GM12872 (cell line): ENCODE results near the gene CALCA.

ENCODE experiments used
- TF ChIP-seq, protein P1 (sequence below): IDR thresholded peaks from 3 replicates; pipeline ENCODE4 v1.5.1; 2011; ENCODE audit warnings: low read depth, mild to moderate bottlenecking, low read length, moderate library complexity; ENCODE audit not compliant: insufficient read depth

The CALCA gene

DNA sequence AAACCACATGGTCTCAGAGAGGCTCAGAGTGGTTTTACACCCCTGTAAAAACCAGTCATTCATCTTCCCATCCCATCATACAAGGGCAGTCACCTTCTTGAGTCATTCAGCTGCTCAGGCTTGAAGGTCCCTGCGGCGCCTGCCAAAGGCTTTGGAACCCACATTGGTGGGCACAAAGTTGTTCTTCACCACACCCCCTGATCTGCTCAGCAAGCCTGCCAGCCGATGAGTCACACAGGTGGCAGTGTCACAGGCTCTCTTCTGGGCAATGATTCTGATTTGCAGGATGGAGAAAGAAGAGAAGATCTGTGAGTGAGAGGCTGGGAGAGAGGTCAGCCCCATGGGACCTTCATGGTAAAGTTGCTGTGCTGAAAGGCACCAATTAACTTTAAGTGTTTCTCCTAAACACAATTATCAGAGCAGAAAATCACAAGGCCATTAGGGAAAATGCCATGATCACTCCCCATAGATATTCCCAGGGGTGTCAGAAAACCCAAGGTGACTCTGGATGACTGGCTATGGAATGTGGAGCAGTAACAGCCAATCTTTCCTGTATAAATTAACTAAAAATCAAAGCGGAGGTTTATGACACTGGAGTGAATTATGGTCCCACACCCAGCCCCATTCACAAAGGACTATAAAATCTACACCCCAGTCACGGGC, 4.4 kb downstream of the CALCA start:
- TF ChIP-seq, protein P1, sequence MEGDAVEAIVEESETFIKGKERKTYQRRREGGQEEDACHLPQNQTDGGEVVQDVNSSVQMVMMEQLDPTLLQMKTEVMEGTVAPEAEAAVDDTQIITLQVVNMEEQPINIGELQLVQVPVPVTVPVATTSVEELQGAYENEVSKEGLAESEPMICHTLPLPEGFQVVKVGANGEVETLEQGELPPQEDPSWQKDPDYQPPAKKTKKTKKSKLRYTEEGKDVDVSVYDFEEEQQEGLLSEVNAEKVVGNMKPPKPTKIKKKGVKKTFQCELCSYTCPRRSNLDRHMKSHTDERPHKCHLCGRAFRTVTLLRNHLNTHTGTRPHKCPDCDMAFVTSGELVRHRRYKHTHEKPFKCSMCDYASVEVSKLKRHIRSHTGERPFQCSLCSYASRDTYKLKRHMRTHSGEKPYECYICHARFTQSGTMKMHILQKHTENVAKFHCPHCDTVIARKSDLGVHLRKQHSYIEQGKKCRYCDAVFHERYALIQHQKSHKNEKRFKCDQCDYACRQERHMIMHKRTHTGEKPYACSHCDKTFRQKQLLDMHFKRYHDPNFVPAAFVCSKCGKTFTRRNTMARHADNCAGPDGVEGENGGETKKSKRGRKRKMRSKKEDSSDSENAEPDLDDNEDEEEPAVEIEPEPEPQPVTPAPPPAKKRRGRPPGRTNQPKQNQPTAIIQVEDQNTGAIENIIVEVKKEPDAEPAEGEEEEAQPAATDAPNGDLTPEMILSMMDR: no peak

- TF ChIP-seq, protein P1: no peak
Observed at GRCh38 chr11:14956111-14956510, 16.0 kb downstream of the CALCA start.

GRCh38 chr11:14954581-14954980, 17.6 kb downstream of the CALCA start:
- TF ChIP-seq, protein P1: no peak

DNA sequence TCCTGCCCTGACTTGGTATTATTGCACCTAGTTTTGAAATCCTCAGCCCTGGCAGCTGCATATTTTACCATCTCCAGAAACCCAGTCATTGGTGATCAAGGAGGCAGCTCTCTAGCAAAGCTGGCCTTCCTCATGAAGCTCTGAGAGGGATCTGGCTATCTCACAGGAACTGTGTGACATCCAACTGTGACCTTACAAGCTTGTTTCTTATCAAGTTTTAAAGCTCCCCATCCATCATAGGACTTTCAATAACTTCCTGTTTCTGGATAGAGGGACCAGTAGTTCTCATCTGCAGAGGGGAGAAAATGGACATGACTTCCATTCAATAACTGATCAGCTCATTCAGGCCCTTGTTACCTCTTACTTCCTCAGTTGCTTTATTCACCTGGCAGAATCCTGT, 18.2 kb downstream of the CALCA start:
- TF ChIP-seq, protein P1: no peak

DNA sequence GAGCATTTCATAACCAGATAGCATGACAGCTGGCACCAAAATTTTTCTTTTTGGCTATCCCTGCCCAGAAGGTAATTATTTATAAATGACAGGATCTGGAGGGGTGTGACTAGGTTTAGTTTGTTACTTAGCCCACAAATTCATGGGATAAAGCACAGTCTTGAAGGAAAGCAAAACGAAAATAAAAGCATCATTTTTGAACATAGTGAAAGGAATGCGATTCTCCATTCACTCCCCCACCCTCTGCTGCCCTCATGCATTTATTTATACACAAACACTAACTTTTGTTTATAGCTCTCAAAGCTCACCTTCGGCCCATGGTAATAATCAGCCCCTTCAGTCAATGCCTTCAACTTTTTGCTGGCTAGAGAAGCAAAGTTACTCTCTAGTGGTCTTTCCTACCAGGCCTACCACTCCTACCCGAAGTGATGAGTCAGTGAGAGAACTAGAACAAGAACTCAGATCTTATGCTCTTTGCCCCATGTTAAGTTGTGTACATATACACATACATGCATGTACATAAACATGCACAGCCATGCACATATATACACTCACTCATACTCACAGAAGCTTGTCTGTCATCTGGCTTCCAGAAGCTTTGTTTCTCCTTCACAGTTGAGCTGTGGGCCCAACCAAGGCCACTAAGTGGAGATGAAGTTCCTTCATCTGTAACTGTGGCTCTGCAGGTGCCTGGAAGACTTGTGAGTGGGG, 22.6 kb downstream of the CALCA start:
- TF ChIP-seq, protein P1: no peak

- TF ChIP-seq, protein P1: no peak
Observed at GRCh38 chr11:14942745-14943144, 29.4 kb downstream of the CALCA start.

DNA sequence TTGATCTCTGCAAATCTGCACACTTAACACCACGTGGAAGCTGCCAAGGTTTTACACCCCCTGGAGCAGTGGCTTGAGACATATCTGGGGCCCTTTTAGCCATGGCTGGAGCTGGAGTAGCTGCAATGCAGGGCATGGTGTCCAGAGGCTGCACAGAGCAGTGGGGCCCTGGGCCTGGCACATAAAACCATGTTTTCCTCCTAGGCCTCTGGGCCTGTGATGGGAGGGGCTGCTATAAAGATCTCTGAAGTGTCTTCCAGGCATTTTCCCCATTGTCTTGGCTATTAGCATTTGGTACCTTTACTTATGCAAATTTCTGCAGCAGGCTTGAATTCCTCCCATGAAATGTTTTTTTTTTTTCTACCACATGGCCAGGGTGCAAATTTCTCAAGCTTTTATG, 33.2 kb downstream of the CALCA start:
- TF ChIP-seq, protein P1: no peak
